ENCODE results near the gene HSPBP1. TPM values are rescaled to one million over a fixed set of nuclear protein-coding genes. Genes with fewer than 3 reads are reported as not detected.

HSPBP1 gene
- total RNA-seq, 1 donor from 2014 or later, result 32.2 TPM

- DNase-seq (no peak), ATAC-seq (ENCODE audit: low read depth) (no peak)
- no peaks in the 10 kb centered on the region for H3K27me3 Mint-ChIP-seq
- intact Hi-C loops (cut with micrococcal nuclease), result no loop called here
- H3K4me1 Mint-ChIP-seq, result no peaks in the 10 kb centered on the region
- TF ChIP-seq CTCF (IDR thresholded peaks at IDR 0.05), result no peak
- no peaks in the 10 kb centered on the region for H3K9me3 Mint-ChIP-seq
- ChIA-PET POLR2A (no interaction called here), CTCF (no interaction called here)
- no peak overlapping the region for H3K4me3 Mint-ChIP-seq
- no peaks in the 10 kb centered on the region for H3K36me3 Mint-ChIP-seq (ENCODE audit: low read depth)
- no peak overlapping the region for H3K27ac Mint-ChIP-seq
Observed at GRCh38 chr19:55309448-55309847, 29.5 kb upstream of the HSPBP1 start.

- no peak for DNase-seq
- H3K36me3 Mint-ChIP-seq (ENCODE audit: low read depth), result no peaks in the 10 kb centered on the region
- no peak for TF ChIP-seq CTCF (IDR thresholded peaks at IDR 0.05)
- H3K4me3 Mint-ChIP-seq, result no peak overlapping the region
- no peaks in the 10 kb centered on the region for H3K27me3 Mint-ChIP-seq
- H3K27ac Mint-ChIP-seq, result no peak overlapping the region
- ATAC-seq (ENCODE audit: low read depth), result no peak
- no peaks in the 10 kb centered on the region for H3K4me1 Mint-ChIP-seq
- no peaks in the 10 kb centered on the region for H3K9me3 Mint-ChIP-seq
- ChIA-PET CTCF (no interaction called here), POLR2A (no interaction called here)
- intact Hi-C loops (cut with micrococcal nuclease), result no loop called here
Observed at GRCh38 chr19:55308281-55308680, 28.4 kb upstream of the HSPBP1 start.

- ChIA-PET CTCF (interaction anchor here (1.4 kb wide), 1 partner anchor 15 kb away, joined by 3 read pairs; no protein-coding TSS in a partner anchor), POLR2A (no interaction called here)
- TF ChIP-seq CTCF (IDR thresholded peaks at IDR 0.05), result no peak
- H3K36me3 Mint-ChIP-seq (ENCODE audit: low read depth), result no peaks in the 10 kb centered on the region
- intact Hi-C loops (cut with micrococcal nuclease), result no loop called here
- ATAC-seq (ENCODE audit: low read depth) (no peak), DNase-seq (no peak)
- no peak overlapping the region for H3K4me3 Mint-ChIP-seq
- H3K9me3 Mint-ChIP-seq, result no peaks in the 10 kb centered on the region
- no peaks in the 10 kb centered on the region for H3K27me3 Mint-ChIP-seq
- H3K27ac Mint-ChIP-seq, result no peak overlapping the region
- H3K4me1 Mint-ChIP-seq, result peaks cover 5% of the 10 kb centered on the region
Observed at GRCh38 chr19:55306712-55307111, 26.8 kb upstream of the HSPBP1 start.

- no peak overlapping the region for H3K27ac Mint-ChIP-seq
- ATAC-seq (ENCODE audit: low read depth) (no peak), DNase-seq (no peak)
- H3K36me3 Mint-ChIP-seq (ENCODE audit: low read depth), result no peaks in the 10 kb centered on the region
- intact Hi-C loops (cut with micrococcal nuclease), result no loop called here
- ChIA-PET CTCF (interaction anchor here (1.4 kb wide), 1 partner anchor 14 kb away, joined by 3 read pairs; no protein-coding TSS in a partner anchor), POLR2A (no interaction called here)
- TF ChIP-seq CTCF (IDR thresholded peaks at IDR 0.05), result no peak
- H3K27me3 Mint-ChIP-seq, result no peaks in the 10 kb centered on the region
- H3K4me1 Mint-ChIP-seq, result peaks cover 8% of the 10 kb centered on the region
- no peak overlapping the region for H3K4me3 Mint-ChIP-seq
- H3K9me3 Mint-ChIP-seq, result no peaks in the 10 kb centered on the region
Observed at GRCh38 chr19:55305983-55306562, 26.2 kb upstream of the HSPBP1 start.

- Mint-ChIP-seq H3K27ac (no peak overlapping the region), H3K27me3 (no peaks in the 10 kb centered on the region), H3K4me1 (peaks cover 8% of the 10 kb centered on the region), H3K36me3 (ENCODE audit: low read depth) (no peaks in the 10 kb centered on the region), H3K9me3 (no peaks in the 10 kb centered on the region), H3K4me3 (no peak overlapping the region)
- no peak for TF ChIP-seq CTCF (IDR thresholded peaks at IDR 0.05)
- DNase-seq, result peak; percentile 30
- ChIA-PET POLR2A (no interaction called here), CTCF (no interaction called here)
- intact Hi-C loops (cut with micrococcal nuclease), result no loop called here
- peak; percentile 60 for ATAC-seq (ENCODE audit: low read depth)
Observed at GRCh38 chr19:55305491-55305890, 25.6 kb upstream of the HSPBP1 start.

All from activated B cell treated with CpG ODN at 0.5 μM for 24 hours (primary cell).